Ovary (tissue), 3 donors: Measurements from ENCODE around the gene GLB1L2.

Experiments
- CTCF ChIP-seq, 3 donors: fragments of 450-650 bp in 2 of 3; fragments of 200-600 bp in 1 of 3; IDR thresholded peaks; one replicate each; pipeline versions ENCODE4 v1.5.1 to v1.8.0; 2016 to 2022; ENCODE audit warnings: antibody characterized with exemption in 3 of 3, mild to moderate bottlenecking in 1 of 3
- EP300 ChIP-seq: sonication (generic); formaldehyde crosslinking; IDR thresholded peaks from one replicate; pipeline ENCODE4 v1.6.1; 2017; ENCODE audit warnings: antibody characterized with exemption
- POLR2A ChIP-seq: fragments of 450-650 bp; IDR thresholded peaks from one replicate; pipeline ENCODE4 v1.6.1; 2017; ENCODE audit warnings: antibody characterized with exemption, mild to moderate bottlenecking, moderate library complexity
- donor health status: DM: no; HTN: no; CAD: no.

DNA sequence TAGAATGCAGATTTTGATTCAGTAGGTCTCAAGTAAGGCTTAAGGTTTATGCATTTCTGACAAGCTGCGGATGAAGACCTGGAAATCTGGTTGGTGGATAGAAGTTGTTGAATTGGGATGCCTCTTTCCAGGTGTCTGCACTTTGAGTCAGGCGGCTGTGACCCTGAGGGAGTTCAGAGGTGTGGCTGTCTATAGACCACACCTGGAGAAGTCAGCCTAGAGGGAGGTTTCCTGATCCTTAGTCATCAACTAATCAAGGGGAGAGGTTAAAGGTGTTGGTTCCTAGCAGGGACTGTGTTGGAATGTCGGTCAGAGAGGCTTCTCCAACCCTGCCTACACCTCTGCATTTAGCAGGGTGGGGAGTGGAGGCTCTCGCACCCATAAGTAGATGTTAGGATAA lies 8.0 kb downstream of the GLB1L2 start:
- no peak for TF ChIP-seq POLR2A
- TF ChIP-seq CTCF (IDR thresholded peaks at IDR 0.05) = no peak
- no peak for TF ChIP-seq EP300
